ENCODE measurements around the gene UBASH3B. TPM values are rescaled to one million over a fixed set of nuclear protein-coding genes. Genes with fewer than 3 reads are reported as not detected.
"Not testable (repeated sequence)": the region's sequence is repeated elsewhere in the genome, so short reads cannot be mapped to it uniquely, and the experiment has no call there.

The UBASH3B gene
- 9.1 and 21.4 TPM in 2 replicates for total RNA-seq

DNA sequence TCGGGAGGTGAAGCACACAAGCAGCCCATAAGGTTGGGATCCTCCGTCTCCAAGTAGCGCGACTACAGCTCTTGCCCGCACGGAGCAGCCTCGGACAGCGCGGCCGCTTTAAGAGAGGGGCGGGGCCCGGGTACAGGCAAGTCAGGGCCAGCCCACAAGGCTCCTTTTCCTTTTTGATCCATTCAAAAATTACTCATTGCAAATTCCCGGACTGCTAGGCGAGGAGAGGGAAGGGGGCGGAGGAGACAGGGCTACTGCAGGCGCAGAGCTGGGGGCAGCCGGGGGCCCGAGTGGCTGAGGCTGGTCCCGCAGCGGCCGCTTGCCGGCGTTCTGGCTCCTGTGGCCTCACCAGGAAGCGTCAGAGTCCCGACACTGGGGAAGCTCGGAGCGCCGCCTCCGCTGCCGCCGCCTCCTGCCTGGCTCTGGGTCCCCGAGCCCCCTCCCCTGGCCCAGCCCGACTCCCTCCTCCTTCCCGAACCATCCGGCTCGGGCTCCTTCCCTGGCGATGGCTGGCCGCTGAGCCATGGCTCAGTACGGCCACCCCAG is at the start of gene UBASH3B:
Gene UBASH3B (plus strand): TSS at position 196 of the 546 bp plus-strand sequence. CDS start 328 bp downstream, at position 524.
- peak within 1 kb of the TSS; percentile 78 for H3K27ac ChIP-seq (ENCODE audit: low read depth, low read length)
- TF ChIP-seq, protein P1, sequence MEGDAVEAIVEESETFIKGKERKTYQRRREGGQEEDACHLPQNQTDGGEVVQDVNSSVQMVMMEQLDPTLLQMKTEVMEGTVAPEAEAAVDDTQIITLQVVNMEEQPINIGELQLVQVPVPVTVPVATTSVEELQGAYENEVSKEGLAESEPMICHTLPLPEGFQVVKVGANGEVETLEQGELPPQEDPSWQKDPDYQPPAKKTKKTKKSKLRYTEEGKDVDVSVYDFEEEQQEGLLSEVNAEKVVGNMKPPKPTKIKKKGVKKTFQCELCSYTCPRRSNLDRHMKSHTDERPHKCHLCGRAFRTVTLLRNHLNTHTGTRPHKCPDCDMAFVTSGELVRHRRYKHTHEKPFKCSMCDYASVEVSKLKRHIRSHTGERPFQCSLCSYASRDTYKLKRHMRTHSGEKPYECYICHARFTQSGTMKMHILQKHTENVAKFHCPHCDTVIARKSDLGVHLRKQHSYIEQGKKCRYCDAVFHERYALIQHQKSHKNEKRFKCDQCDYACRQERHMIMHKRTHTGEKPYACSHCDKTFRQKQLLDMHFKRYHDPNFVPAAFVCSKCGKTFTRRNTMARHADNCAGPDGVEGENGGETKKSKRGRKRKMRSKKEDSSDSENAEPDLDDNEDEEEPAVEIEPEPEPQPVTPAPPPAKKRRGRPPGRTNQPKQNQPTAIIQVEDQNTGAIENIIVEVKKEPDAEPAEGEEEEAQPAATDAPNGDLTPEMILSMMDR (IDR thresholded peaks at IDR 0.05; ENCODE audit: extremely low read depth, low read depth, low read length) = no peak
- peaks cover 18% of the 10 kb centered on the region for H3K4me1 ChIP-seq (ENCODE audit: insufficient read depth, low read length)
- peaks cover 23% of the 10 kb centered on the region for H4K20me1 ChIP-seq (ENCODE audit: insufficient read depth, low read length)
- H3K4me2 ChIP-seq (ENCODE audit: insufficient read depth, low read length) = peak within 1 kb of the TSS; percentile 92
- H3K36me3 ChIP-seq (ENCODE audit: insufficient read depth, low read length) = peaks cover 4% of the 10 kb centered on the region
- DNase-seq (ENCODE audit: insufficient read length, low spot score, missing footprints) = peak; percentile 98
- peak within 1 kb of the TSS; percentile 95 for H3K4me3 ChIP-seq (ENCODE audit: insufficient read depth, low read length)
- H3K9me3 ChIP-seq (ENCODE audit: low read depth, low read length) = no peaks in the 10 kb centered on the region
- H3K79me2 ChIP-seq (ENCODE audit: insufficient read depth, low read length) = peaks cover 45% of the 10 kb centered on the region
- no peaks in the 10 kb centered on the region for H3K27me3 ChIP-seq (ENCODE audit: insufficient read depth, low read length)
- peak within 1 kb of the TSS; percentile 84 for H2AFZ ChIP-seq (ENCODE audit: low read length)

- not testable (repeated sequence) for H3K4me1 ChIP-seq (ENCODE audit: insufficient read depth, low read length); DNase-seq (ENCODE audit: insufficient read length, low spot score, missing footprints); H3K79me2 ChIP-seq (ENCODE audit: insufficient read depth, low read length); H3K4me3 ChIP-seq (ENCODE audit: insufficient read depth, low read length); H2AFZ ChIP-seq (ENCODE audit: low read length); H4K20me1 ChIP-seq (ENCODE audit: insufficient read depth, low read length); H3K36me3 ChIP-seq (ENCODE audit: insufficient read depth, low read length); H3K27ac ChIP-seq (ENCODE audit: low read depth, low read length); H3K4me2 ChIP-seq (ENCODE audit: insufficient read depth, low read length); H3K9me3 ChIP-seq (ENCODE audit: low read depth, low read length)
- H3K27me3 ChIP-seq (ENCODE audit: insufficient read depth, low read length) = peaks cover 12% of the 10 kb centered on the region
These were observed 48.4 kb upstream of the UBASH3B start for GRCh38 chr11:122607162-122607561.

DNA sequence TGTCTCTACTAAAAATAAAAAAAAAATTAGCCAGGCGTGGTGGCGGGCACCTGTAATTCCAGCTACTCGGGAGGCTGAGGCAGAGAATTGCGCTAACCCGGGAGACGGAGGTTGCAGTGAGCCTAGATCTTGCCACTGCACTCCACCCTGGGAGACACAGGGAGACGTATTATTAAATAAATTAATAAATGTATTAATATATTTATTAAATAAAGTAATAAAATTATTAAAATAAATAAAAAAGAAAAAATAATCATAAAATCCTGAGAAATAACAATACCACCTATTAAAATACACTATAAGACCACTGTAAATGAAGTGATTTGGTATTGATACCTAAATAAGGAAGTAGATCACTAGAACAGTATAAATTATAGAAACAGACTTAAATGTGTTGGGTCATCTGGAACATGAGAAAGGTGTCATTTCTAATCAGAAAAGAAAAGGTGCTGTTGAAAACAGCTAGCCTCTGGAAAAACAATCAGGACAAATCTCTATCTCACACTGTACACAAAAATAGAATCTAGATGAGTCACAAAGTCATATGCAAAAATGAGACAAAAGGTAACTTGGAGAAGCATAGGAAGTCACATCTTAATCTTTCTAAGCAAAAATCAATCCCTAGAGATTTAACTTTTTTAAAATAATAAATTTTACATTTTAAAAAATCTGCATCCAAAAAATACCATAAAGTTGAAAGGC is 43.2 kb upstream of the UBASH3B start:
- H3K4me1 ChIP-seq (ENCODE audit: insufficient read depth, low read length) = no peaks in the 10 kb centered on the region

GRCh38 chr11:122616718-122617117 is 38.8 kb upstream of the UBASH3B start:
- Histone ChIP-seq H3K4me3 (ENCODE audit: insufficient read depth, low read length) (no peak overlapping the region), H3K4me2 (ENCODE audit: insufficient read depth, low read length) (no peak overlapping the region), H2AFZ (ENCODE audit: low read length) (no peak overlapping the region), H3K36me3 (ENCODE audit: insufficient read depth, low read length) (no peaks in the 10 kb centered on the region), H3K27me3 (ENCODE audit: insufficient read depth, low read length) (peaks cover 9% of the 10 kb centered on the region), H4K20me1 (ENCODE audit: insufficient read depth, low read length) (no peaks in the 10 kb centered on the region), H3K9me3 (ENCODE audit: low read depth, low read length) (no peaks in the 10 kb centered on the region), H3K27ac (ENCODE audit: low read depth, low read length) (no peak overlapping the region), H3K79me2 (ENCODE audit: insufficient read depth, low read length) (no peaks in the 10 kb centered on the region), H3K4me1 (ENCODE audit: insufficient read depth, low read length) (no peaks in the 10 kb centered on the region)
- DNase-seq (ENCODE audit: insufficient read length, low spot score, missing footprints) = no peak
- TF ChIP-seq, protein P1 (IDR thresholded peaks at IDR 0.05; ENCODE audit: extremely low read depth, low read depth, low read length) = no peak

More for the DNA sequence above, 43.2 kb upstream of the UBASH3B start:
- Histone ChIP-seq H3K79me2 (ENCODE audit: insufficient read depth, low read length) (no peaks in the 10 kb centered on the region), H3K36me3 (ENCODE audit: insufficient read depth, low read length) (no peaks in the 10 kb centered on the region), H3K27me3 (ENCODE audit: insufficient read depth, low read length) (peaks cover 7% of the 10 kb centered on the region), H3K4me2 (ENCODE audit: insufficient read depth, low read length) (no peak overlapping the region), H4K20me1 (ENCODE audit: insufficient read depth, low read length) (no peaks in the 10 kb centered on the region), H3K9me3 (ENCODE audit: low read depth, low read length) (no peaks in the 10 kb centered on the region), H3K27ac (ENCODE audit: low read depth, low read length) (no peak overlapping the region), H3K4me3 (ENCODE audit: insufficient read depth, low read length) (no peak overlapping the region), H2AFZ (ENCODE audit: low read length) (no peak overlapping the region)
- TF ChIP-seq, protein P1 (IDR thresholded peaks at IDR 0.05; ENCODE audit: extremely low read depth, low read depth, low read length) = no peak
- DNase-seq (ENCODE audit: insufficient read length, low spot score, missing footprints) = no peak

Measured in osteoblast (primary cell).